SJCRH30 (cell line): Measurements from ENCODE around the gene PLA2G3. TPM values are rescaled to one million over a fixed set of nuclear protein-coding genes. Genes with fewer than 3 reads are reported as not detected.
"Not testable (repeated sequence)": the region's sequence is repeated elsewhere in the genome, so short reads cannot be mapped to it uniquely, and the experiment has no call there.

Experiments
- DNase-seq, 2 experiments: peaks; one replicate each; pipeline ENCODE4 v3.0.0-alpha.2; 2015 to 2020
- H3K27ac ChIP-seq: fragments of 250-450 bp; sonication (Bioruptor Pico); 2 replicates; pipeline ENCODE4 v1.5.1; 2020; ENCODE audit warnings: mild to moderate bottlenecking, moderate library complexity
- H3K27me3 ChIP-seq: fragments of 250-450 bp; sonication (Bioruptor Pico); 2 replicates; pipeline ENCODE4 v1.5.1; 2020; ENCODE audit warnings: mild to moderate bottlenecking, moderate library complexity
- H3K36me3 ChIP-seq: fragments of 250-450 bp; sonication (Bioruptor Pico); 2 replicates; pipeline ENCODE4 v1.5.1; 2020; ENCODE audit warnings: mild to moderate bottlenecking, moderate library complexity
- H3K4me1 ChIP-seq: fragments of 250-450 bp; sonication (Bioruptor Pico); 2 replicates; pipeline ENCODE4 v1.5.1; 2020; ENCODE audit warnings: mild to moderate bottlenecking, moderate library complexity
- H3K4me3 ChIP-seq: fragments of 250-450 bp; sonication (Bioruptor Pico); 2 replicates; pipeline ENCODE4 v1.5.1; 2020; ENCODE audit warnings: mild to moderate bottlenecking, moderate library complexity
- H3K9me3 ChIP-seq: fragments of 250-450 bp; sonication (Bioruptor Pico); replicated peaks from 2 replicates; pipeline ENCODE4 v1.5.1; 2020; ENCODE audit warnings: mild to moderate bottlenecking, moderate library complexity
- total RNA-seq: library from RNA; depleted of rRNA; stranded (reverse); fragments of >200 nt; shearing (Covaris generic); gene quantifications from 2 replicates; pipeline ENCODE4 v1.2.3, GENCODE V29; 2014

Gene PLA2G3
- total RNA-seq, 1 experiment from 2014 or later: 0.87 TPM

GRCh38 chr22:31104869-31105268 lies 35.4 kb downstream of the PLA2G3 start:
- DNase-seq: no peak
- H3K27me3 ChIP-seq: no peaks in the 10 kb centered on the region
- no peaks in the 10 kb centered on the region for H3K4me1 ChIP-seq
- no peaks in the 10 kb centered on the region for H3K9me3 ChIP-seq
- H3K27ac ChIP-seq: no peak overlapping the region
- H3K36me3 ChIP-seq: 0 out of 2 replicates have a peak, but pooled peaks cover 3% of the 10 kb centered on the region
- H3K4me3 ChIP-seq: no peak overlapping the region

GRCh38 chr22:31103899-31104694 lies 36.2 kb downstream of the PLA2G3 start:
- Histone ChIP-seq H3K27me3 (no peaks in the 10 kb centered on the region), H3K4me3 (no peak overlapping the region), H3K27ac (no peak overlapping the region), H3K9me3 (no peaks in the 10 kb centered on the region), H3K36me3 (peaks cover 3% of the 10 kb centered on the region; the same call in 1 of the 2 replicates), H3K4me1 (no peaks in the 10 kb centered on the region)
- DNase-seq: no peak

- Histone ChIP-seq H3K27me3 (no peaks in the 10 kb centered on the region), H3K4me1 (no peaks in the 10 kb centered on the region), H3K9me3 (no peaks in the 10 kb centered on the region), H3K27ac (no peak overlapping the region), H3K36me3 (peaks cover 4% of the 10 kb centered on the region), H3K4me3 (no peak overlapping the region)
- DNase-seq: no peak
These were observed 37.2 kb downstream of the PLA2G3 start for GRCh38 chr22:31103111-31103510.

GRCh38 chr22:31102441-31103081 lies 37.7 kb downstream of the PLA2G3 start:
- no peaks in the 10 kb centered on the region for H3K4me1 ChIP-seq
- no peak overlapping the region for H3K27ac ChIP-seq
- H3K27me3 ChIP-seq: no peaks in the 10 kb centered on the region
- no peak for DNase-seq
- peaks cover 10% of the 10 kb centered on the region for H3K36me3 ChIP-seq
- H3K4me3 ChIP-seq: no peak overlapping the region
- H3K9me3 ChIP-seq: no peaks in the 10 kb centered on the region

- Histone ChIP-seq H3K4me3 (no peak overlapping the region), H3K4me1 (no peaks in the 10 kb centered on the region), H3K27me3 (no peaks in the 10 kb centered on the region), H3K9me3 (no peaks in the 10 kb centered on the region), H3K36me3 (peaks cover 16% of the 10 kb centered on the region), H3K27ac (no peak overlapping the region)
- no peak for DNase-seq
These were observed 39.4 kb downstream of the PLA2G3 start for GRCh38 chr22:31100762-31101525.

- Histone ChIP-seq H3K4me3 (no peak overlapping the region), H3K4me1 (no peaks in the 10 kb centered on the region), H3K27me3 (no peaks in the 10 kb centered on the region), H3K36me3 (peaks cover 18% of the 10 kb centered on the region), H3K27ac (no peak overlapping the region), H3K9me3 (no peaks in the 10 kb centered on the region)
- no peak for DNase-seq
These were observed 40.2 kb downstream of the PLA2G3 start for GRCh38 chr22:31099841-31100761.

GRCh38 chr22:31099386-31099785 lies 40.9 kb downstream of the PLA2G3 start:
- Histone ChIP-seq H3K4me1 (no peaks in the 10 kb centered on the region), H3K4me3 (no peak overlapping the region), H3K27ac (no peak overlapping the region), H3K36me3 (peaks cover 22% of the 10 kb centered on the region), H3K9me3 (no peaks in the 10 kb centered on the region), H3K27me3 (no peaks in the 10 kb centered on the region)
- DNase-seq: no peak

GRCh38 chr22:31098632-31099110 lies 41.6 kb downstream of the PLA2G3 start:
- Histone ChIP-seq H3K4me3 (no peak overlapping the region), H3K27me3 (no peaks in the 10 kb centered on the region), H3K27ac (no peak overlapping the region), H3K4me1 (no peaks in the 10 kb centered on the region), H3K36me3 (peaks cover 22% of the 10 kb centered on the region), H3K9me3 (no peaks in the 10 kb centered on the region)
- no peak for DNase-seq

- no peaks in the 10 kb centered on the region for H3K27me3 ChIP-seq
- no peak for DNase-seq
- no peaks in the 10 kb centered on the region for H3K4me1 ChIP-seq
- no peaks in the 10 kb centered on the region for H3K9me3 ChIP-seq
- peaks cover 22% of the 10 kb centered on the region for H3K36me3 ChIP-seq
- H3K4me3 ChIP-seq: no peak overlapping the region
- no peak overlapping the region for H3K27ac ChIP-seq
These were observed 42.2 kb downstream of the PLA2G3 start for GRCh38 chr22:31097941-31098631.

- not testable (repeated sequence) for H3K4me3 ChIP-seq, DNase-seq, H3K4me1 ChIP-seq, H3K27ac ChIP-seq, H3K27me3 ChIP-seq, H3K9me3 ChIP-seq
- H3K36me3 ChIP-seq: peaks cover 28% of the 10 kb centered on the region
These were observed 42.8 kb downstream of the PLA2G3 start for GRCh38 chr22:31097539-31097938.

- Histone ChIP-seq H3K4me1 (no peaks in the 10 kb centered on the region), H3K4me3 (no peak overlapping the region), H3K27me3 (no peaks in the 10 kb centered on the region), H3K9me3 (no peaks in the 10 kb centered on the region), H3K27ac (no peak overlapping the region), H3K36me3 (peaks cover 31% of the 10 kb centered on the region)
- DNase-seq: no peak
These were observed 43.5 kb downstream of the PLA2G3 start for GRCh38 chr22:31096657-31097279.

GRCh38 chr22:31095637-31096249 lies 44.6 kb downstream of the PLA2G3 start:
- Histone ChIP-seq H3K27ac (no peak overlapping the region), H3K36me3 (peaks cover 30% of the 10 kb centered on the region), H3K4me3 (no peak overlapping the region), H3K9me3 (no peaks in the 10 kb centered on the region), H3K4me1 (no peaks in the 10 kb centered on the region), H3K27me3 (no peaks in the 10 kb centered on the region)
- no peak for DNase-seq

GRCh38 chr22:31094741-31095140 lies 45.6 kb downstream of the PLA2G3 start:
- Histone ChIP-seq H3K36me3 (peaks cover 30% of the 10 kb centered on the region), H3K4me1 (no peaks in the 10 kb centered on the region), H3K27me3 (no peaks in the 10 kb centered on the region), H3K4me3 (no peak overlapping the region), H3K27ac (no peak overlapping the region), H3K9me3 (no peaks in the 10 kb centered on the region)
- no peak for DNase-seq
